Myocyte (in vitro differentiated cells): ENCODE data around the gene IP6K3. TPM values are rescaled to one million over a fixed set of nuclear protein-coding genes. Genes with fewer than 3 reads are reported as not detected.

Source experiments
- DNase-seq: peaks from one replicate; pipeline ENCODE4 v3.0.0-alpha.2; 2012; ENCODE audit warnings: low read depth
- total RNA-seq: library from RNA; depleted of rRNA; stranded (reverse); fragments of >200 nt; gene quantifications from 2 replicates; pipeline ENCODE4 v1.2.3, GENCODE V29; 2014

The IP6K3 gene
- total RNA-seq, 1 donor from 2014 or later = 70.3 TPM

GRCh38 chr6:33705955-33706725 lies 40.6 kb downstream of the IP6K3 start:
- DNase-seq = no peak

- DNase-seq = no peak
These were observed 41.3 kb downstream of the IP6K3 start for GRCh38 chr6:33705268-33705885.

GRCh38 chr6:33704215-33705066 lies 42.3 kb downstream of the IP6K3 start:
- no peak for DNase-seq

GRCh38 chr6:33702345-33702977 lies 44.2 kb downstream of the IP6K3 start:
- peak; percentile 65 for DNase-seq

- DNase-seq = peak; percentile 83
These were observed 46.2 kb downstream of the IP6K3 start for GRCh38 chr6:33700391-33701050.

DNA sequence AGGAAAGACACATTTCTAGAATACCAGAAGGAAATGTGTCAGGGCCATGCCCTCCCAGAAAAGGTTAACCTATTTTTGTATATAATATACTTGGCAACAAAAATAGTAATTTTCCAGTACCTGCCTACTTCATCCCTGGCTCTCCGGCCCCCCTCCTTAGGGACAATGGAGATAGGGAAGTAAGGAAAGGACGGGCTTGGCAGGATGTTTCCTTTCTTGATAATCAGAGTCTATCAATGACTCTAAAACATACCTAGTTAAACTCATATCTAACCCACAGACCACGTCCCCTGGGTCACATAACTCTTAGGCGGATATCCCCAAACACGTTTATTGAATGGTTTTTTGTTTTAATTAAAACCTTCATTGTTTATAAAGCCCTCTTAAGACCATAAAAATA lies 47.0 kb downstream of the IP6K3 start:
- no peak for DNase-seq

- DNase-seq = no peak
These were observed 47.6 kb downstream of the IP6K3 start for GRCh38 chr6:33699131-33699530.

DNA sequence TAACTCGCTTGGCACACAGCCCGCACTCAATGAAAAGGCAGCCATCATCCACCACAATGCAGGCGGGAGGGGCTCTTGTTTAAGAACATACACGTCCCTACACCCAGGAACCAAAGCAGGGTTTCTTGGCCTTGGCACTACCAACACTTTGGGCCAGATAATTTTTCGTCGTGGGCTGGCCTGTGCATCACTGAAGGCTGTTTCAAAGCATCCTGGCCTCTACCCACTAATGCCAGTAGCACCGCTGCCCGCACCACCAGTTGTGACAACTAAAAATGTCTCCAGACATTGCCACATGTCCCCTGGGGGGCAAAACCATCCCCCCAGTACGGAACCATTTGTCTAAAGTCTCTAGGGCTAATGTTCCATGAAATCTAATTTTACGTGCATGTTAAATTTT lies 48.2 kb downstream of the IP6K3 start:
- DNase-seq = no peak

GRCh38 chr6:33697845-33698244 lies 48.9 kb downstream of the IP6K3 start:
- no peak for DNase-seq

- peak; percentile 82 for DNase-seq
These were observed 49.9 kb downstream of the IP6K3 start for GRCh38 chr6:33696548-33697518.

DNA sequence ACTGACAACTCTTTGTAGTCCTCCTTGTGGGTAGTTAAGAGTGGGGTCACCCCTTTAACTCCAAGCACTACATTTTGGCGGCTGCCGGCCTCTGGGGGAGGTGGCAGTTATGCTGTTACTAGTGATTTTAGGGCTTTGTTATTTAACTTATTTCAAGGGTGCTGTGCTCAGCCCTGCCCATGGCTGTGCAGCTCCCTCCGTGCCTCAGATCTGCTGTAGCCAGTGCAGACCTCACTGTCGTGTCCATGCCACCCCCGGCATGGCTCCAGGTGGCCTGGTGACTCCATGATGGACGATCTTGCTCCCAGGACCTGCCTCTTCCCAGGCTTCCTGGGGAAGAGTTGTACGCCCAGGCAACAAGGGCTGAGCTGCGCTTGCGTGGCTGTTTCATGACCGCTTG lies 50.6 kb downstream of the IP6K3 start:
- DNase-seq = no peak

- DNase-seq = no peak
These were observed 51.2 kb downstream of the IP6K3 start for GRCh38 chr6:33695451-33695887.

GRCh38 chr6:33694977-33695376 lies 51.7 kb downstream of the IP6K3 start:
- DNase-seq = no peak

DNA sequence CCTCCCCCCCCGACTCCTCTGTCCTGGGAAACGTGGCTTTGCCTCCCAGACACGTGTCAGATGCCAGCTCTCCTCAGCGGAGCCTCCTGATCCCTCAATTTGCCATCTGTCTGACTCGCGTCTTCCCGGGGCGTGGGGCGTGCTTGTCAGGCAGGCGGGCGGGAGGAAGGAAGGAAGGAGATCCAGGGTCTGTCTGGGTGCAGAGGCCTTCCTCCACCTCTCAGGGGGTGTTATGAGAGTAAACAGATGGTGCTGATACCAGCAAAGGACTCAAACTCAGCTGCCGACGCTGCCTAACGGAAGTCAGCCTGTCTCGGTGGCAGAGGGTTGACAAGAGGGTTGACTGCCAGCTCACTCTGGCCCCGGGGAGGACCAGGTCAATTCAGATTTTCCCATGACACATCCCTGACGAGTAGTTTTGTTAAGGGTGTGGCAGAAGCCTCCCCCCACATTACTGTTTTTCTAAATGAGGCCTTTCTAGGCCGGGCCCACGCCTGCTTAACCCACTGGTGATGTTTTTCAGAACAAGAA lies 52.2 kb downstream of the IP6K3 start:
- peak; percentile 93 for DNase-seq

GRCh38 chr6:33693186-33694105 lies 53.3 kb downstream of the IP6K3 start:
- DNase-seq = peak; percentile 87

- peak; percentile 87 for DNase-seq
These were observed 53.9 kb downstream of the IP6K3 start for GRCh38 chr6:33692760-33693158.

- peak; percentile 93 for DNase-seq
These were observed 54.5 kb downstream of the IP6K3 start for GRCh38 chr6:33692078-33692759.
